MCF 10A (cell line): ENCODE results near the gene OR7G3. TPM values are rescaled to one million over a fixed set of nuclear protein-coding genes. Genes with fewer than 3 reads are reported as not detected.

ENCODE experiments used
- BruUV-seq: library from RNA; stranded (reverse); fragments of 400-500 nt; replicated peaks from 2 replicates; lab custom pipeline; 2021; lab: Mats Ljungman, UMichigan
- CTCF ChIA-PET: fragments of 300-600 bp; sonication (Branson Sonifier 250); formaldehyde crosslinking; extraction: SDS; loops from one replicate; lab custom pipeline; 2021; ENCODE audit warnings: antibody characterized with exemption, inconsistent platforms; lab: Yijun Ruan, JAX
- POLR2A ChIA-PET: fragments of 300-600, 350-650 bp; sonication (Branson Sonifier 250); formaldehyde crosslinking; extraction: SDS; loops from one replicate; lab custom pipeline; 2020; ENCODE audit warnings: antibody characterized with exemption, inconsistent platforms; lab: Yijun Ruan, JAX
- DNase-seq: peaks from one replicate; pipeline ENCODE4 v3.0.0-alpha.2; 2018; ENCODE audit not compliant: unreplicated experiment
- H3K27ac Mint-ChIP-seq: one replicate; pipeline ENCODE4 v1.8.0; 2022; ENCODE audit warnings: mild to moderate bottlenecking, low read depth, mixed read lengths; ENCODE audit not compliant: unreplicated experiment
- H3K27me3 Mint-ChIP-seq: one replicate; pipeline ENCODE4 v1.8.0; 2022; ENCODE audit warnings: mixed read lengths; ENCODE audit not compliant: insufficient read depth, unreplicated experiment
- H3K36me3 Mint-ChIP-seq: one replicate; pipeline ENCODE4 v1.8.0; 2022; ENCODE audit warnings: mild to moderate bottlenecking, moderate library complexity, mixed read lengths; ENCODE audit not compliant: insufficient read depth, unreplicated experiment
- H3K4me1 Mint-ChIP-seq: one replicate; pipeline ENCODE4 v1.8.0; 2022; ENCODE audit warnings: mixed read lengths; ENCODE audit not compliant: insufficient read depth, unreplicated experiment
- H3K4me3 Mint-ChIP-seq: one replicate; pipeline ENCODE4 v1.8.0; 2022; ENCODE audit warnings: mild to moderate bottlenecking, moderate library complexity, mixed read lengths; ENCODE audit not compliant: unreplicated experiment
- H3K9me3 Mint-ChIP-seq: one replicate; pipeline ENCODE4 v1.8.0; 2022; ENCODE audit warnings: mixed read lengths; ENCODE audit not compliant: unreplicated experiment
- intact Hi-C: fragments of 100-400 bp; cut with micrococcal nuclease; formaldehyde crosslinking; loops from 2 replicates; pipeline ENCODE4 v1.14.1; 2022
- total RNA-seq: library from RNA; stranded (reverse); gene quantifications from 2 replicates; pipeline ENCODE4 v1.2.3, GENCODE V29; 2022
- TF ChIP-seq, protein P1 (sequence below): fragments of 200-600 bp; IDR thresholded peaks from one replicate; pipeline ENCODE4 v1.8.0; 2022; ENCODE audit warnings: antibody characterized with exemption, mild to moderate bottlenecking; ENCODE audit not compliant: unreplicated experiment

The OR7G3 gene
- total RNA-seq, 1 experiment from 2014 or later: not detected

GRCh38 chr19:9140159-9140874, 13.6 kb upstream of the OR7G3 start, which contains the start of gene ZNF317:
Gene ZNF317, plus strand, starts transcription at chr19:9140397. Its CDS starts 15,620 bp downstream, at chr19:9156017.
- peak; percentile 95 for DNase-seq
- no peaks in the 10 kb centered on the region for H3K27me3 Mint-ChIP-seq
- H3K4me1 Mint-ChIP-seq: no peaks in the 10 kb centered on the region
- ChIA-PET CTCF (interaction anchor here (0.6 kb wide), 2 partner anchors 879 to 1350 kb away, joined by 3 read pairs; no protein-coding TSS in a partner anchor), POLR2A (interaction anchor here (0.7 to 1.4 kb wide), 5 partner anchors 130 to 628 kb away, joined by 3 to 8 read pairs (median 3); partner anchors contain the start of gene ZNF846)
- H3K36me3 Mint-ChIP-seq: peaks cover 14% of the 10 kb centered on the region
- H3K27ac Mint-ChIP-seq: peak within 1 kb of the TSS; percentile 97
- peak within 1 kb of the TSS; percentile 99 for H3K4me3 Mint-ChIP-seq
- intact Hi-C loops: loop anchor here (1.0 to 5.0 kb wide), 4 partner anchors 308 to 656 kb away; partner anchors contain the start of genes MBD3L1, ZNF426 and ZNF558
- BruUV-seq: no TSS peak
- TF ChIP-seq, protein P1, sequence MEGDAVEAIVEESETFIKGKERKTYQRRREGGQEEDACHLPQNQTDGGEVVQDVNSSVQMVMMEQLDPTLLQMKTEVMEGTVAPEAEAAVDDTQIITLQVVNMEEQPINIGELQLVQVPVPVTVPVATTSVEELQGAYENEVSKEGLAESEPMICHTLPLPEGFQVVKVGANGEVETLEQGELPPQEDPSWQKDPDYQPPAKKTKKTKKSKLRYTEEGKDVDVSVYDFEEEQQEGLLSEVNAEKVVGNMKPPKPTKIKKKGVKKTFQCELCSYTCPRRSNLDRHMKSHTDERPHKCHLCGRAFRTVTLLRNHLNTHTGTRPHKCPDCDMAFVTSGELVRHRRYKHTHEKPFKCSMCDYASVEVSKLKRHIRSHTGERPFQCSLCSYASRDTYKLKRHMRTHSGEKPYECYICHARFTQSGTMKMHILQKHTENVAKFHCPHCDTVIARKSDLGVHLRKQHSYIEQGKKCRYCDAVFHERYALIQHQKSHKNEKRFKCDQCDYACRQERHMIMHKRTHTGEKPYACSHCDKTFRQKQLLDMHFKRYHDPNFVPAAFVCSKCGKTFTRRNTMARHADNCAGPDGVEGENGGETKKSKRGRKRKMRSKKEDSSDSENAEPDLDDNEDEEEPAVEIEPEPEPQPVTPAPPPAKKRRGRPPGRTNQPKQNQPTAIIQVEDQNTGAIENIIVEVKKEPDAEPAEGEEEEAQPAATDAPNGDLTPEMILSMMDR: no peak
- H3K9me3 Mint-ChIP-seq: peaks cover 16% of the 10 kb centered on the region

DNA sequence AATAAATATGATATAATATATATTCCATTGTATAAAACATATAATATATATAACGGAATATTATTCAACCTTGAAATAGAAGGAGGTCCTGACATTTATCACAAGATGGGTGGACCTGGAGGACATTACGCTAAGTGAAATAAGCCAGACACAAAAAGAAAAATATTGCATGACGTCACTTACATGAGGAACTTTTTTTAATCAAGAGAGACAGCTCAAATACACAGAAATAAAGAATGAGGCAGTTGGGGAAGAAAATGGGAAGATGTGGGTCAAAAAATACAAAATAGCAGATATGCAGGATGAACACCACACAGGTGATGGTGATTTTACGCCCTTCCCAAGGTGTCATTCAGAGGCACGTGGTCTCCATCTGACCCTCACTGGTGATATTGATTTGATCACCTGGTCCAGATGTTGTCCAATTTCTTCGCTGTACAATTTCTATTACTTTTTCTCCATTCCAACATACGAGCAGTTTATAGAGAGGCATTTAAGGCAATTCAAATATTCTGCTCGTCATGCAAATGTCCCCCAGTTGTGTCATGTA, 12.9 kb upstream of the OR7G3 start:
- TF ChIP-seq, protein P1: no peak
- peak overlapping the region; percentile 99 for H3K4me3 Mint-ChIP-seq
- H3K4me1 Mint-ChIP-seq: no peaks in the 10 kb centered on the region
- H3K27ac Mint-ChIP-seq: peak overlapping the region; percentile 97
- TSS peak; percentile 79 for BruUV-seq
- POLR2A ChIA-PET: interaction anchor here (0.7 kb wide), 1 partner anchor 64 kb away, joined by 5 read pairs; no protein-coding TSS in a partner anchor
- peaks cover 12% of the 10 kb centered on the region for H3K9me3 Mint-ChIP-seq
- peaks cover 9% of the 10 kb centered on the region for H3K36me3 Mint-ChIP-seq
- H3K27me3 Mint-ChIP-seq: no peaks in the 10 kb centered on the region
- intact Hi-C loops: loop anchor here (1.0 to 10.0 kb wide), 7 partner anchors 168 to 888 kb away; partner anchors contain the start of genes MBD3L1, ZNF266, ZNF426 and ZNF558
- DNase-seq: no peak
- CTCF ChIA-PET: interaction anchor here (1.2 kb wide), 1 partner anchor 483 kb away, joined by 3 read pairs; no protein-coding TSS in a partner anchor

DNA sequence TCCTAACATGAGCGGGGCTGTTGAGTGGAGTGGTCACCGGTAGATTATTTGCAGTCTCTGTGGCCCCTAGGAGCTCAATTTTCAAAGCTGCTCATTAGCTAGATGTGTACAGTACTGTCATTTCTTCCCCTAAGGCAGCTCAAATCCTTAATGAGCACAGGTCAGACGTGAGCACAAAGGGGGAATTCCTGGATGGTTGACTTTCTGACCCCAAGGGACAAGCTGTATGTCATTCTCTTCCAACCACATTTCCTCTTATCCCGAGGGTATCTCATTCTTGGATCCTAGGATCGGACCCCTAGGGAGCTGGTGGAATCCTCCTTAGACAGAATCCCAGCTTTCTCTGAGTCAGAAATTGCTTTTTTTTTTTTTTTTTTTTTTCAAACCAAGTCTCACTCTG, 5.7 kb upstream of the OR7G3 start:
- POLR2A ChIA-PET: interaction anchor here (0.6 kb wide), 1 partner anchor 114 kb away, joined by 3 read pairs; no protein-coding TSS in a partner anchor
- BruUV-seq: no TSS peak

More for the DNA sequence above, 5.7 kb upstream of the OR7G3 start:
- CTCF ChIA-PET: interaction anchor here (0.6 to 0.7 kb wide), 4 partner anchors 71 to 666 kb away, joined by 3 to 5 read pairs (median 4); no protein-coding TSS in a partner anchor
- Mint-ChIP-seq H3K9me3 (peaks cover 3% of the 10 kb centered on the region), H3K27me3 (no peaks in the 10 kb centered on the region), H3K36me3 (no peaks in the 10 kb centered on the region), H3K4me1 (no peaks in the 10 kb centered on the region), H3K4me3 (no peak overlapping the region), H3K27ac (no peak overlapping the region)
- DNase-seq: no peak
- intact Hi-C loops: loop anchor here (10.0 kb wide), 1 partner anchor 302 kb away; the partner anchor contains the start of gene ZNF266
- TF ChIP-seq, protein P1: no peak
